Heart right ventricle (tissue), 16 donors: ENCODE results near the gene RAB11FIP3. TPM values are rescaled to one million over a fixed set of nuclear protein-coding genes. Genes with fewer than 3 reads are reported as not detected.
A peak's percentile ranks its signal among the peaks of the same experiment; 100 is the strongest.

Source experiments
- ATAC-seq, 8 donors: fragments of 200-7000 bp; cut with Tn5 transposase; one replicate each; pipeline ENCODE4 v1.9.1; 2020; ENCODE audit warnings: mild to moderate bottlenecking in 8 of 8, moderate library complexity in 8 of 8, moderate number of reproducible peaks in 1 of 8
- DNase-seq, 2 donors: peaks; one replicate each; pipeline ENCODE4 v3.0.0-alpha.2; 2020
- H3K27ac ChIP-seq, 10 donors: fragments of 200-600 bp; sonication (generic) in 2 of 10; one replicate each; pipeline versions ENCODE4 v1.5.0 to v1.8.0; 2020 to 2022; ENCODE audit warnings: mild to moderate bottlenecking in 3 of 10
- H3K27me3 ChIP-seq, 7 donors: fragments of 200-600 bp; one replicate each; pipeline ENCODE4 v1.8.0; 2021 to 2022; ENCODE audit warnings: mild to moderate bottlenecking in 2 of 7
- H3K36me3 ChIP-seq, 9 donors: fragments of 200-600 bp; sonication (generic) in 1 of 9; one replicate each; pipeline versions ENCODE4 v1.5.0 to v1.8.0; 2020 to 2022; ENCODE audit warnings: mild to moderate bottlenecking in 2 of 9
- H3K4me1 ChIP-seq, 9 donors: fragments of 200-600 bp; sonication (generic) in 1 of 9; one replicate each; pipeline versions ENCODE4 v1.5.0 to v1.8.0; 2020 to 2022; ENCODE audit warnings: mild to moderate bottlenecking in 4 of 9
- H3K4me3 ChIP-seq, 10 donors: fragments of 200-600 bp; sonication (generic) in 2 of 10; one replicate each; pipeline versions ENCODE4 v1.5.0 to v1.8.0; 2020 to 2022; ENCODE audit warnings: mild to moderate bottlenecking in 7 of 10, moderate library complexity in 2 of 10
- H3K9me3 ChIP-seq, 11 donors: fragments of 200-600 bp in 10 of 11; sonication (generic) in 2 of 11; one replicate each; pipeline versions ENCODE4 v1.5.0 to v1.8.0; 2013 to 2022; ENCODE audit warnings: mild to moderate bottlenecking in 2 of 11, control low read depth in 1 of 11, moderate library complexity in 1 of 11
- CTCF ChIP-seq, 9 donors: fragments of 200-600 bp; sonication (generic) in 2 of 9; IDR thresholded peaks; one replicate each; pipeline versions ENCODE4 v1.5.0 to v1.8.0; 2021 to 2022; ENCODE audit warnings: antibody characterized with exemption in 9 of 9, mild to moderate bottlenecking in 5 of 9, moderate library complexity in 1 of 9
- WGBS, 2 donors: extraction: QIAGEN DNeasy Blood & Tissue Kit; methylation state at CpG; one replicate each; pipeline ENCODE4 v1.1.7; 2013; ENCODE audit warnings: inconsistent platforms in 1 of 2; 5-methylcytosine and 5-hydroxymethylcytosine counted together
- intact Hi-C, 10 donors: fragments of 100-400 bp; cut with DNase I; formaldehyde crosslinking; loops; one replicate each; pipeline versions ENCODE4 v1.11.1 to v1.14.2; 2022
- polyA plus RNA-seq, 2 donors: library from polyadenylated mRNA; stranded (reverse); fragments of 200-250 nt; gene quantifications; one replicate each; pipeline ENCODE4 v1.2.3, GENCODE V29; 2013
- total RNA-seq, 10 donors: library from RNA; stranded (reverse); fragmentation: NEBNext Ultra II Directional in 3 of 10; extraction: Animal tissue kit (Norgen Biotek cat#: 25700) in 3 of 10; gene quantifications; one replicate each; pipeline versions ENCODE4 v1.2.1 to v1.2.4, GENCODE V29; 2021 to 2023
- donor health status: Arrhythmogenic right ventricular cardiomyopathy.
- donor health status: ischemic (EF 13 %, LVEDD 7.1; RV severe dilation, severe dysfunction).
- donor health status: healthy with polysubstance abuse.
- donor health status: DM: no; HTN: yes; CAD: no.
- donor health status: DM: no; HTN: no; CAD: no.
- donor health status: ischemic (EF 25% LVEDD 6.9; RV normal size, moderate dysfunction).
- donor health status: ischemic (EF 25% LVEDD 5.7; RV mildly dilated, moderate dysfunction).
- donor health status: healthy.
- donor health status: DM: yes; HTN: yes; CAD: no.
- donor health status: Ischemic cardiomyopathy.
- donor health status: ischemic (EF 35%, LVEDD 5.7; RV mildly dilated, moderate dysfunction).
- donor health status: nonischemic (EF 11% LVEDD 7.7; RV severe dilation, severe dysfunction).
- donor health status: DM: yes; HTN: yes; CAD: no.
- donor health status: PGD.
- donor health status: ischemic (EF 29% LVEDD 5.4; RV normal size, mild dysfunction).
- donor health status: nonischemic (EF 23%, LVEDD 6.1; RV moderate dilation, normal function).

The RAB11FIP3 gene
- total and polyA plus RNA-seq, 12 donors = 16.6 to 40.3 (median 29.1) TPM

- no peak overlapping the region for H3K4me3 ChIP-seq
- no peak for TF ChIP-seq CTCF (IDR thresholded peaks at IDR 0.05)
- H3K27me3 ChIP-seq = no peaks in the 10 kb centered on the region
- ATAC-seq (no peak), DNase-seq (no peak)
- H3K4me1 ChIP-seq = peaks cover 11 to 37% (median 31%) of the 10 kb centered on the region in 9 donors
- WGBS, 2 donors = 75 to 79% methylated on average over 24 of the region's 24 CpGs
- peaks cover 0 to 23% (median 4%) of the 10 kb centered on the region in 9 donors for H3K36me3 ChIP-seq
- no peak overlapping the region for H3K27ac ChIP-seq
- no peaks in the 10 kb centered on the region for H3K9me3 ChIP-seq
- intact Hi-C loops = loop anchor here in 2 of 10 donors (5.0 kb wide), 2 partner anchors 43 to 97 kb away; partner anchors contain the start of genes NHLRC4 (in 1 of the 2), PIGQ (in 1 of the 2) and RAB11FIP3 (in 1 of the 2)
These were observed 99.0 kb downstream of the RAB11FIP3 start for GRCh38 chr16:524274-525040.

GRCh38 chr16:525123-525519, 99.7 kb downstream of the RAB11FIP3 start:
- Histone ChIP-seq H3K27ac (peak overlapping the region in 1 of 10 donors; percentile 20), H3K27me3 (no peaks in the 10 kb centered on the region), H3K4me3 (no peak overlapping the region), H3K4me1 (peaks cover 17 to 43% (median 38%) of the 10 kb centered on the region in 9 donors), H3K9me3 (no peaks in the 10 kb centered on the region), H3K36me3 (peaks cover 0 to 18% (median 0%) of the 10 kb centered on the region in 9 donors)
- no peak for DNase-seq
- no peak for TF ChIP-seq CTCF (IDR thresholded peaks at IDR 0.05)
- intact Hi-C loops = loop anchor here in 2 of 10 donors (5.0 kb wide), 2 partner anchors 42 to 98 kb away; partner anchors contain the start of genes NHLRC4 (in 1 of the 2), PIGQ (in 1 of the 2) and RAB11FIP3 (in 1 of the 2)
- WGBS, 2 donors = 92 to 96% methylated on average over 8 of the region's 8 CpGs
- ATAC-seq = no peak

- intact Hi-C loops = loop anchor here in 2 of 10 donors (5.0 kb wide), 2 partner anchors 42 to 98 kb away; partner anchors contain the start of genes NHLRC4 (in 1 of the 2), PIGQ (in 1 of the 2) and RAB11FIP3 (in 1 of the 2)
- DNase-seq (no peak), ATAC-seq (no peak)
- no peaks in the 10 kb centered on the region for H3K9me3 ChIP-seq
- H3K27me3 ChIP-seq = no peaks in the 10 kb centered on the region
- WGBS, 2 donors = 77 to 80% methylated on average over 13 of the region's 13 CpGs
- H3K27ac ChIP-seq = peak overlapping the region in 6 of 10 donors; percentile 44 to 100 (median 98)
- TF ChIP-seq CTCF (IDR thresholded peaks at IDR 0.05) = no peak
- H3K36me3 ChIP-seq = peaks cover 0 to 12% (median 0%) of the 10 kb centered on the region in 9 donors
- peak overlapping the region in 8 of 10 donors; percentile 64 to 96 (median 78) for H3K4me3 ChIP-seq
- H3K4me1 ChIP-seq = peaks cover 17 to 49% (median 43%) of the 10 kb centered on the region in 9 donors
These were observed 100.2 kb downstream of the RAB11FIP3 start for GRCh38 chr16:525520-526180.
